HG02642 (cell line): Measurements from ENCODE around the gene CCL18.
"Not testable (repeated sequence)": the region's sequence is repeated elsewhere in the genome, so short reads cannot be mapped to it uniquely, and the experiment has no call there.

Experiments used
- ATAC-seq: cut with Tn5 transposase; IDR thresholded peaks from one replicate; pipeline ENCODE4 v1.9.1; 2021; ENCODE audit warnings: mild to moderate bottlenecking; ENCODE audit not compliant: unreplicated experiment, poor library complexity

CCL18 gene

GRCh38 chr17:36063786-36064541, at the start of gene CCL18:
Gene CCL18 (plus strand): TSS chr17:36064272. CDS start chr17:36064343, 71 bp downstream.
- ATAC-seq = no peak

- ATAC-seq = no peak
These were observed 49.1 kb upstream of the CCL18 start for GRCh38 chr17:36014946-36015345.

GRCh38 chr17:36015895-36016294, 48.2 kb upstream of the CCL18 start:
- not testable (repeated sequence) for ATAC-seq

- ATAC-seq = no peak
These were observed 47.5 kb upstream of the CCL18 start for GRCh38 chr17:36016555-36016954.

GRCh38 chr17:36017799-36018198, 46.3 kb upstream of the CCL18 start, which contains the start of gene CCL23:
Gene CCL23 (minus strand): TSS chr17:36017972. CDS start chr17:36017897, 75 bp downstream.
- ATAC-seq = no peak

- ATAC-seq = no peak
These were observed 44.6 kb upstream of the CCL18 start for GRCh38 chr17:36019423-36019822.

GRCh38 chr17:36024106-36024869, 39.8 kb upstream of the CCL18 start:
- ATAC-seq = no peak

- no peak for ATAC-seq
These were observed 36.3 kb upstream of the CCL18 start for GRCh38 chr17:36027761-36028160.

- no peak for ATAC-seq
These were observed 33.1 kb upstream of the CCL18 start for GRCh38 chr17:36030956-36031355.

- ATAC-seq = no peak
These were observed 29.9 kb upstream of the CCL18 start for GRCh38 chr17:36034127-36034526.

- no peak for ATAC-seq
These were observed 27.8 kb upstream of the CCL18 start for GRCh38 chr17:36036235-36036634.

- ATAC-seq = no peak
These were observed 16.0 kb upstream of the CCL18 start for GRCh38 chr17:36048066-36048465.

GRCh38 chr17:36049643-36050042, 14.4 kb upstream of the CCL18 start:
- no peak for ATAC-seq

GRCh38 chr17:36055171-36055570, 8.9 kb upstream of the CCL18 start:
- ATAC-seq = no peak

GRCh38 chr17:36055921-36056520, 8.1 kb upstream of the CCL18 start:
- no peak for ATAC-seq

- ATAC-seq = no peak
These were observed 6.2 kb upstream of the CCL18 start for GRCh38 chr17:36057911-36058310.

GRCh38 chr17:36059406-36059805, 4.7 kb upstream of the CCL18 start:
- no peak for ATAC-seq

- ATAC-seq = no peak
These were observed 3.3 kb upstream of the CCL18 start for GRCh38 chr17:36060816-36061215.

GRCh38 chr17:36066365-36066985, 2.4 kb downstream of the CCL18 start:
- ATAC-seq = no peak

GRCh38 chr17:36068524-36068923, 4.5 kb downstream of the CCL18 start:
- ATAC-seq = no peak

- ATAC-seq = no peak
These were observed 5.1 kb downstream of the CCL18 start for GRCh38 chr17:36069136-36069535.
